ENCODE measurements around the gene SYTL5. TPM values are rescaled to one million over a fixed set of nuclear protein-coding genes. Genes with fewer than 3 reads are reported as not detected.

The SYTL5 gene
- total and polyA plus RNA-seq, 2 experiments from 2014 or later = 2.0 to 3.7 TPM

DNA sequence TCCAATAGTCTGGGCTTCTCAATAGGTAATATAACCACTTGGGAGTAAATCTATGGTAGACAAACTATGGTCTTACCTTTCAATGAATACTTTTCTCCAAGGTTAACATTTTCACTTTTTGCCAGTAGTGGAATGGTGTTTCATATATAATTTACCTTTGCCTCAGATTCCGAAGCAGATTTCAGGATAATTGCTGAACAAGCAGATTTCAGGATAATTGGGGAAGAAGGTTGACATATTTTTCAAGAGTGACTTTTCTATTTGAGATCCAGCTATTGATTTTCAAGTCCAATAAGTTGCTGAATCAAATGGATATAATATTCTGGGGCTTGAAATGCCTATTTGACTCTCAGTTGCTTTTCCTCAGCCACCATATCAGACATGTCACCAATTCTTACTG lies 63.6 kb downstream of the SYTL5 start:
- Histone ChIP-seq H3K9me3 (ENCODE audit: low read depth) (no peaks in the 10 kb centered on the region), H3K4me3 (no peak overlapping the region), H3K27me3 (no peaks in the 10 kb centered on the region), H3K27ac (no peak overlapping the region), H3K4me1 (ENCODE audit: low read depth) (no peaks in the 10 kb centered on the region), H3K36me3 (no peaks in the 10 kb centered on the region)
- DNase-seq (ENCODE audit: low read depth in 1 of 2, low spot score in 1 of 2) = no peak
- TF ChIP-seq CTCF (IDR thresholded peaks at IDR 0.05; ENCODE audit: low read depth, low read length) = no peak

DNA sequence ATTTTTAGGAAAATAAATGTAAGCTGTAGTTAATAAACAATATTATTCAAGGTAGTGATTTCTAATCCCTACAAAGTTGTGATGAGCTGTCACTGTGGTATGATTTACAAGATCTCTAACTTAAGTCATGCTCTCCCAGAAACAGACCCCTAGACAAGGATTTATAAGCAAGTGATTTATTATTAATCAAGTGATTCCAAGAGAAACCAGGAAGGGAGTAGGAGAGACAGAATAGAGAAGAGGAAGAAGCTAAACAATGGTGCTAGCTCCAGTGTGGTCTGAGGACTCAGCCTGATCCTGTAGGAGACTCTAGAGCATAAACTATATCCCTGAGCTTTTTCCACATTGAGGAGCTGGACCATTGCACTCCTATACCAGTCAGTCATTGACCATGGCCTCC lies 73.1 kb downstream of the SYTL5 start:
- no peak overlapping the region for H3K27ac ChIP-seq
- H3K4me3 ChIP-seq = no peak overlapping the region
- DNase-seq (ENCODE audit: low read depth in 1 of 2, low spot score in 1 of 2) = no peak
- H3K27me3 ChIP-seq = no peaks in the 10 kb centered on the region
- no peaks in the 10 kb centered on the region for H3K36me3 ChIP-seq
- H3K4me1 ChIP-seq (ENCODE audit: low read depth) = no peaks in the 10 kb centered on the region
- H3K9me3 ChIP-seq (ENCODE audit: low read depth) = no peaks in the 10 kb centered on the region
- no peak for TF ChIP-seq CTCF (IDR thresholded peaks at IDR 0.05; ENCODE audit: low read depth, low read length)

- Histone ChIP-seq H3K4me1 (ENCODE audit: low read depth) (no peaks in the 10 kb centered on the region), H3K36me3 (no peaks in the 10 kb centered on the region), H3K9me3 (ENCODE audit: low read depth) (no peaks in the 10 kb centered on the region), H3K4me3 (no peak overlapping the region), H3K27ac (no peak overlapping the region), H3K27me3 (no peaks in the 10 kb centered on the region)
- TF ChIP-seq CTCF (IDR thresholded peaks at IDR 0.05; ENCODE audit: low read depth, low read length) = no peak
- DNase-seq (ENCODE audit: low read depth in 1 of 2, low spot score in 1 of 2) = no peak
Measured at GRCh38 chrX:38080808-38081207, 74.5 kb downstream of the SYTL5 start.

GRCh38 chrX:38081909-38082308 lies 75.6 kb downstream of the SYTL5 start:
- DNase-seq (ENCODE audit: low read depth in 1 of 2, low spot score in 1 of 2) = no peak
- no peak for TF ChIP-seq CTCF (IDR thresholded peaks at IDR 0.05; ENCODE audit: low read depth, low read length)
- H3K27me3 ChIP-seq = no peaks in the 10 kb centered on the region
- H3K36me3 ChIP-seq = no peaks in the 10 kb centered on the region
- H3K9me3 ChIP-seq (ENCODE audit: low read depth) = no peaks in the 10 kb centered on the region
- no peaks in the 10 kb centered on the region for H3K4me1 ChIP-seq (ENCODE audit: low read depth)
- no peak overlapping the region for H3K4me3 ChIP-seq
- H3K27ac ChIP-seq = no peak overlapping the region

- H3K27me3 ChIP-seq = no peaks in the 10 kb centered on the region
- H3K27ac ChIP-seq = no peak overlapping the region
- no peak for TF ChIP-seq CTCF (IDR thresholded peaks at IDR 0.05; ENCODE audit: low read depth, low read length)
- H3K36me3 ChIP-seq = no peaks in the 10 kb centered on the region
- no peak overlapping the region for H3K4me3 ChIP-seq
- DNase-seq (ENCODE audit: low read depth in 1 of 2, low spot score in 1 of 2) = no peak
- H3K9me3 ChIP-seq (ENCODE audit: low read depth) = no peaks in the 10 kb centered on the region
- no peaks in the 10 kb centered on the region for H3K4me1 ChIP-seq (ENCODE audit: low read depth)
Measured at GRCh38 chrX:38082309-38082708, 76.0 kb downstream of the SYTL5 start.

GRCh38 chrX:38085813-38086212 lies 79.5 kb downstream of the SYTL5 start:
- no peaks in the 10 kb centered on the region for H3K9me3 ChIP-seq (ENCODE audit: low read depth)
- H3K27ac ChIP-seq = no peak overlapping the region
- no peaks in the 10 kb centered on the region for H3K36me3 ChIP-seq
- no peak for TF ChIP-seq CTCF (IDR thresholded peaks at IDR 0.05; ENCODE audit: low read depth, low read length)
- H3K4me1 ChIP-seq (ENCODE audit: low read depth) = no peaks in the 10 kb centered on the region
- H3K4me3 ChIP-seq = no peak overlapping the region
- H3K27me3 ChIP-seq = no peaks in the 10 kb centered on the region
- DNase-seq (ENCODE audit: low read depth in 1 of 2, low spot score in 1 of 2) = no peak

Measured in cardiac muscle cell (in vitro differentiated cells and primary cell).